Hepatocyte (in vitro differentiated cells): ENCODE measurements around the gene ZEB2.

Source experiments
- EZH2 ChIP-seq: fragments of 200-600 bp; sonication (generic); IDR thresholded peaks from 2 replicates; pipeline ENCODE4 v1.6.1; 2016; ENCODE audit warnings: antibody characterized with exemption, mild to moderate bottlenecking, borderline replicate concordance
- EZH2phosphoT487 ChIP-seq: fragments of 200-600 bp; sonication (generic); IDR thresholded peaks from one replicate; pipeline ENCODE4 v1.6.1; 2018; ENCODE audit warnings: antibody characterized with exemption, mild to moderate bottlenecking, low read depth, moderate library complexity; ENCODE audit not compliant: unreplicated experiment, severe bottlenecking
- TF ChIP-seq, protein P1 (sequence below): fragments of 200-600 bp; sonication (generic); IDR thresholded peaks from 2 replicates; pipeline ENCODE4 v1.5.1; 2016; ENCODE audit warnings: antibody characterized with exemption, mild to moderate bottlenecking; ENCODE audit not compliant: poor library complexity

- TF ChIP-seq, protein P1, sequence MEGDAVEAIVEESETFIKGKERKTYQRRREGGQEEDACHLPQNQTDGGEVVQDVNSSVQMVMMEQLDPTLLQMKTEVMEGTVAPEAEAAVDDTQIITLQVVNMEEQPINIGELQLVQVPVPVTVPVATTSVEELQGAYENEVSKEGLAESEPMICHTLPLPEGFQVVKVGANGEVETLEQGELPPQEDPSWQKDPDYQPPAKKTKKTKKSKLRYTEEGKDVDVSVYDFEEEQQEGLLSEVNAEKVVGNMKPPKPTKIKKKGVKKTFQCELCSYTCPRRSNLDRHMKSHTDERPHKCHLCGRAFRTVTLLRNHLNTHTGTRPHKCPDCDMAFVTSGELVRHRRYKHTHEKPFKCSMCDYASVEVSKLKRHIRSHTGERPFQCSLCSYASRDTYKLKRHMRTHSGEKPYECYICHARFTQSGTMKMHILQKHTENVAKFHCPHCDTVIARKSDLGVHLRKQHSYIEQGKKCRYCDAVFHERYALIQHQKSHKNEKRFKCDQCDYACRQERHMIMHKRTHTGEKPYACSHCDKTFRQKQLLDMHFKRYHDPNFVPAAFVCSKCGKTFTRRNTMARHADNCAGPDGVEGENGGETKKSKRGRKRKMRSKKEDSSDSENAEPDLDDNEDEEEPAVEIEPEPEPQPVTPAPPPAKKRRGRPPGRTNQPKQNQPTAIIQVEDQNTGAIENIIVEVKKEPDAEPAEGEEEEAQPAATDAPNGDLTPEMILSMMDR: no peak
- TF ChIP-seq EZH2phosphoT487 (no peak), EZH2 (no peak)
Measured at GRCh38 chr2:144471305-144472045, 48.4 kb downstream of the ZEB2 start.
